Keratinocyte (primary cell): ENCODE data around the gene CPEB1.

Experiments used
- EZH2 ChIP-seq: IDR thresholded peaks from one replicate; pipeline ENCODE4 v1.6.1; 2012; ENCODE audit warnings: inconsistent platforms, mild to moderate bottlenecking, low read length, moderate library complexity
- TF ChIP-seq, protein P1 (sequence below), 3 experiments: IDR thresholded peaks in 1 of 3; conservative IDR thresholded peaks in 1 of 3; optimal IDR thresholded peaks in 1 of 3; 2 replicates in 2 of 3; 3 replicates in 1 of 3; pipeline versions ENCODE3 to v1.5.1; 2011; ENCODE audit warnings: low read length in 3 of 3, mild to moderate bottlenecking in 3 of 3, moderate library complexity in 2 of 3, control low read depth in 1 of 3, inconsistent platforms in 1 of 3; ENCODE audit not compliant: insufficient read depth in 2 of 3; ENCODE audit errors: extremely low read depth in 1 of 3

DNA sequence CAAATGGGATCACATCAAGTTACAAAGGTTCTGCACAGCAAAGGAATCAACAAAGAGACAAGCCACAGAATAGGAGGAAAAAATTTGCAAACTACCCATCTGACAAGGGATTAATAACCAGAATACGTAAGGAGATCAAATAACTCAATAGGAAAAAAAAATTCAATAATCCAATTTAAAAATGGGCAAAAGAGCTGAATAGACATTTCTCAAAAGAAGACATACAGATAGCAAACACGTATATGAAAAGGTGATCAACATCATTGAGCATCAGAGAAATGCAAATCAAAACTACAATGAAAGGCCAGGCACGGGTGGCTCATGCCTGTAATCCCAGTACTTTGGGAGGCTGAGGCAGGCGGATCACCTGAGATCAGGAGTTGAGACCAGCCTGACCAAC is 23.5 kb upstream of the CPEB1 start:
- TF ChIP-seq, protein P1, sequence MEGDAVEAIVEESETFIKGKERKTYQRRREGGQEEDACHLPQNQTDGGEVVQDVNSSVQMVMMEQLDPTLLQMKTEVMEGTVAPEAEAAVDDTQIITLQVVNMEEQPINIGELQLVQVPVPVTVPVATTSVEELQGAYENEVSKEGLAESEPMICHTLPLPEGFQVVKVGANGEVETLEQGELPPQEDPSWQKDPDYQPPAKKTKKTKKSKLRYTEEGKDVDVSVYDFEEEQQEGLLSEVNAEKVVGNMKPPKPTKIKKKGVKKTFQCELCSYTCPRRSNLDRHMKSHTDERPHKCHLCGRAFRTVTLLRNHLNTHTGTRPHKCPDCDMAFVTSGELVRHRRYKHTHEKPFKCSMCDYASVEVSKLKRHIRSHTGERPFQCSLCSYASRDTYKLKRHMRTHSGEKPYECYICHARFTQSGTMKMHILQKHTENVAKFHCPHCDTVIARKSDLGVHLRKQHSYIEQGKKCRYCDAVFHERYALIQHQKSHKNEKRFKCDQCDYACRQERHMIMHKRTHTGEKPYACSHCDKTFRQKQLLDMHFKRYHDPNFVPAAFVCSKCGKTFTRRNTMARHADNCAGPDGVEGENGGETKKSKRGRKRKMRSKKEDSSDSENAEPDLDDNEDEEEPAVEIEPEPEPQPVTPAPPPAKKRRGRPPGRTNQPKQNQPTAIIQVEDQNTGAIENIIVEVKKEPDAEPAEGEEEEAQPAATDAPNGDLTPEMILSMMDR (optimal IDR thresholded peaks at IDR 0.05 in 1 of 3, IDR thresholded peaks at IDR 0.05 in 1 of 3, conservative IDR thresholded peaks at IDR 0.05 in 1 of 3; ENCODE audit: extremely low read depth in 1 of 3, insufficient read depth in 2 of 3, low read length in 3 of 3), result no peak
- TF ChIP-seq EZH2, result no peak
